ENCODE measurements around the gene AXIN1. TPM values are rescaled to one million over a fixed set of nuclear protein-coding genes. Genes with fewer than 3 reads are reported as not detected.

Gene AXIN1
- total RNA-seq, 2 donors from 2014 or later: 31.2 to 35.2 TPM

DNA sequence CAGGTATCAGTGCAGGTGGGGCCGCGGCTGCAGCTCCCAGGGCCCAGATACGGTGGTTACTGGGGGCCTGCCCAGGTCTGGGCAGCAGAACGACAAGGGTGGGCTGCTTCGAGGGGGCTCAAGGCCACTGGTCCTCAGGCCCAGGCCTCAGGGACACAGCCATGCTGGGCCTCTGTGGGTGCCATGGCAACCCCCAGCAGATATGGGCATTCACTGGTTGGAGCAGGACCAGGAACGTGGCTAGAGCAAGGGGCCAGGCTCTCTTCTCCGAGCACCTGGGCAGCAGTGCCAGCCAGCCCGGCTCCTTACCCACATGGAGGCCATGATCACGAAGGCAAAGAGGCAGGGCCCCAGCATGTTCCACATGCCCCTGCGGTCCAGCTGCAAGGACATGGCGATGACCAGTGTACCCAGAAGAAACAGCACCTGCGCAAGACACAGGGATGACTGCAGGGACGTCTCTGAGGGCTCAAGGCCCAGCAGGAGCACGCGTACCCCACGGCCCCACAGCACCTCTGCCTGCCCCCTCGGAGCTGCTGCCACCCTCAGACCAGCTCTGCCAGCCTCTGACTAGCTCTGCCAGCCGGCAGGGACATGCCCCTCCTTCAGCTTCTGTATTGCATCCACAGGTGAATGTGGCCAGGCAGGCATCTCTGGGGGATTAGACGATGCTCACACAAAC, 19.9 kb upstream of the AXIN1 start:
- H3K9me3 ChIP-seq: no peaks in the 10 kb centered on the region
- H3K36me3 ChIP-seq: peaks cover 6 to 31% of the 10 kb centered on the region in 2 donors
- no peaks in the 10 kb centered on the region for H3K27me3 ChIP-seq (replicated peaks; ENCODE audit: insufficient read depth)
- intact Hi-C loops (cut with DNase I): no loop called here
- peaks cover 7% of the 10 kb centered on the region for H3K4me1 ChIP-seq (replicated peaks)
- H3K27ac ChIP-seq: no peak overlapping the region
- DNase-seq (ENCODE audit: low spot score): no peak
- 91% methylated on average over 17 of the region's 19 CpGs for WGBS
- H3K4me3 ChIP-seq: no peak overlapping the region
- no peak for TF ChIP-seq POLR2A (IDR thresholded peaks at IDR 0.05)
- TF ChIP-seq, protein P1, sequence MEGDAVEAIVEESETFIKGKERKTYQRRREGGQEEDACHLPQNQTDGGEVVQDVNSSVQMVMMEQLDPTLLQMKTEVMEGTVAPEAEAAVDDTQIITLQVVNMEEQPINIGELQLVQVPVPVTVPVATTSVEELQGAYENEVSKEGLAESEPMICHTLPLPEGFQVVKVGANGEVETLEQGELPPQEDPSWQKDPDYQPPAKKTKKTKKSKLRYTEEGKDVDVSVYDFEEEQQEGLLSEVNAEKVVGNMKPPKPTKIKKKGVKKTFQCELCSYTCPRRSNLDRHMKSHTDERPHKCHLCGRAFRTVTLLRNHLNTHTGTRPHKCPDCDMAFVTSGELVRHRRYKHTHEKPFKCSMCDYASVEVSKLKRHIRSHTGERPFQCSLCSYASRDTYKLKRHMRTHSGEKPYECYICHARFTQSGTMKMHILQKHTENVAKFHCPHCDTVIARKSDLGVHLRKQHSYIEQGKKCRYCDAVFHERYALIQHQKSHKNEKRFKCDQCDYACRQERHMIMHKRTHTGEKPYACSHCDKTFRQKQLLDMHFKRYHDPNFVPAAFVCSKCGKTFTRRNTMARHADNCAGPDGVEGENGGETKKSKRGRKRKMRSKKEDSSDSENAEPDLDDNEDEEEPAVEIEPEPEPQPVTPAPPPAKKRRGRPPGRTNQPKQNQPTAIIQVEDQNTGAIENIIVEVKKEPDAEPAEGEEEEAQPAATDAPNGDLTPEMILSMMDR (IDR thresholded peaks at IDR 0.05): no peak
- no peak for TF ChIP-seq POLR2AphosphoS5 (IDR thresholded peaks at IDR 0.05)

DNA sequence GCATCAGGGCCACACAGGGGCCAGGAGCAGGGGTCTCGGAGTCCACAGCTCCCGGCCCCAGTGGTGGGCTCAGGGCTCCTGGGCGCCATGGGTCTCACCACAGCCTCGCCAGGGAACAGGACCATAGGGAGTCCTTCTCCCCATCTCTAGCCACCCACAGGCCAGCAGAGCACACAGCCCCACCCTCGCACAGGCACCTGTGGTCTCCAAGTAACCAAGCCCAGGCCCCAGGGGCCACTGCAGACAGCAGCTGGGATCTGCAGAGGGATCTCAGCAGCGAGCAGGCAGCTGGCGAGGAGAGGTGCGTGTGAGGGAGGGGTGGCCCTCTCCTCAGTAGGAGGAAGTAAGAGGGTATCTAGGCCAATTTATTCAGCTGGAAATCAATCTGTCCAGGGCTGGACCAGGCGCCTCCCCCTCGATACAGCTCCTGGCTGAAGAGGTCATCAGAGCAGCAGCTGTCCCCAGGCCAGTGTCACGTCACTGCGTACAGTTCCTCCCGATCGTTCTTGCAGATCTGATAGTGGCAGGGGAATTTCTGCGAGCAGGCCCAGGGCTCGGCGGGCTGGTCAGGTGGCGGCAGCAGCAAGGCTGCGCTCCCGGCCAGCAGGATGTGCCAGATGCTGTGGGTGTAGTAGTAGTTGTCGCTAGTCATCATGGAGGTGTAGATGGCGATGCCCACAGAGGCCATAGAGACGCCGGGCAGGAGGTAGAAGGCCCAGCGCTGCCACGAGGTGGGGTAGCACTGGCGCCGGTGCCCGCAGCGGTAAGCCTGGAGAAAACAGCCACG, 19.2 kb upstream of the AXIN1 start:
- TF ChIP-seq, protein P1 (IDR thresholded peaks at IDR 0.05): no peak
- TF ChIP-seq POLR2AphosphoS5 (IDR thresholded peaks at IDR 0.05) (no peak), POLR2A (IDR thresholded peaks at IDR 0.05) (no peak)
- Histone ChIP-seq H3K4me1 (replicated peaks) (peaks cover 7% of the 10 kb centered on the region), H3K4me3 (no peak overlapping the region), H3K27ac (no peak overlapping the region), H3K9me3 (no peaks in the 10 kb centered on the region), H3K27me3 (replicated peaks; ENCODE audit: insufficient read depth) (no peaks in the 10 kb centered on the region), H3K36me3 (peaks cover 6 to 32% of the 10 kb centered on the region in 2 donors)
- intact Hi-C loops (cut with DNase I): no loop called here
- DNase-seq (ENCODE audit: low spot score): no peak
- WGBS: 90% methylated on average over 31 of the region's 31 CpGs

DNA sequence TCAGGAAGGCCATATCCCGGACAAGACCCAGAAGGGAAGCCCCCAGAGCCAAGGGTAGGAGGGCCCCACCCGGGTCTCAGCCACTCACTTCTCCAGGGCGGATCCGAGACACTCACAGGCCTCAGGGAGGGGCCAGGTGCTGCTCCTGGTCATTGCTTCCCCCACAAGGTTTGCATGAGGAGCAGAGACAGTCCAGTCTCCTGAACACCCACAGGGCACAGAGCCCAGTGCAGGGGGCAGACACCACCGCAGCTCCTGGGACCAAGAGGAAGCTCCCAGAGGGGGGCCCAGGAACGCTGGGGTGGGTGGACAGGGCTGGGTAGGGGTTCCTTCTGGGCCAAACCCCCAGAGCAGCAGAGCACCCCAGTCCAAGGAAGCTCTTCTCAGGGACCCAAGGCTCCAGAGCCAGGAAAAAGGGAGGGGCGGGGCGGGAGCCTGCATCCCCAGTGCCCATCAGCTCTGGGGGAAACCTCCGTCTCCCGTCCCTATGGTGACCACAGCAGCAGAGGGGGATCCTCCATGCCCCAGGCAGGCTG, 18.5 kb upstream of the AXIN1 start:
- H3K27me3 ChIP-seq (replicated peaks; ENCODE audit: insufficient read depth): no peaks in the 10 kb centered on the region
- TF ChIP-seq POLR2A (IDR thresholded peaks at IDR 0.05) (no peak), POLR2AphosphoS5 (IDR thresholded peaks at IDR 0.05) (no peak)
- TF ChIP-seq, protein P1 (IDR thresholded peaks at IDR 0.05): no peak
- no peaks in the 10 kb centered on the region for H3K9me3 ChIP-seq
- peak overlapping the region; percentile 21 to 63 for H3K27ac ChIP-seq
- H3K36me3 ChIP-seq: peaks cover 6 to 32% of the 10 kb centered on the region in 2 donors
- H3K4me1 ChIP-seq (replicated peaks): peaks cover 7% of the 10 kb centered on the region
- no peak for DNase-seq (ENCODE audit: low spot score)
- 54% methylated on average over 10 of the region's 10 CpGs for WGBS
- H3K4me3 ChIP-seq: peak overlapping the region in 1 of 2 donors; percentile 49
- intact Hi-C loops (cut with DNase I): no loop called here

DNA sequence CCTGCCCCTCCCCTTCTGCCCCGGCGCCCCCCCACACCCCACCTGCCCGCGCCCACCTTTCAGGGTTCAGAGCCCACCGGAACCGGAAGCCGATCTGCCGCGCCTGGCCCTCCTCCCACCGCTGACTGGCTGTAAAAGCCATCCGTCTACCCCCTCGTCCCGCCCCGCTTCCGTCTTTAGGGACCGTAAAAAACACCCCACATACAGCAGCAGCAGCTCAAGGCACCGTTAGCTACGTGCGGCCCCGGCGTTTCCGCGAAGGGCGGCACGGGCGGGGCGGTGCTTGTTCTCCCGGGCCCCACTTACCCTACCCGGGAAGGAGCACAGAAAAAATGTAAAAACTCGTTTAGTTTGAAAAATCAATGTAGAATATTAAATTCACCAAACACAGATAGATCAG, 17.9 kb upstream of the AXIN1 start, which contains the start of gene MRPL28:
MRPL28 (minus strand) TSS at position 96 of the 400 bp plus-strand sequence. CDS start 320 bp downstream, outside the sequence.
- Histone ChIP-seq H3K27ac (peak within 1 kb of the TSS; percentile 21 to 63), H3K36me3 (peaks cover 6 to 32% of the 10 kb centered on the region in 2 donors)
- peak; percentile 62 for TF ChIP-seq POLR2A (IDR thresholded peaks at IDR 0.05)
- TF ChIP-seq, protein P1 (IDR thresholded peaks at IDR 0.05): peak in 1 of 4 experiments; percentile 5
- peak; percentile 94 for TF ChIP-seq POLR2AphosphoS5 (IDR thresholded peaks at IDR 0.05)

More for the DNA sequence above, 17.9 kb upstream of the AXIN1 start, which contains the start of gene MRPL28:
- peak; percentile 93 for DNase-seq (ENCODE audit: low spot score)
- Histone ChIP-seq H3K27me3 (replicated peaks; ENCODE audit: insufficient read depth) (no peaks in the 10 kb centered on the region), H3K4me1 (replicated peaks) (peaks cover 7% of the 10 kb centered on the region), H3K9me3 (no peaks in the 10 kb centered on the region), H3K4me3 (peak within 1 kb of the TSS; percentile 34 to 49)
- WGBS: 0% methylated on average over 27 of the region's 30 CpGs
- intact Hi-C loops (cut with DNase I): no loop called here

Measured in prostate gland (tissue), 2 donors.